ENCODE results near the gene GATM.

DNA sequence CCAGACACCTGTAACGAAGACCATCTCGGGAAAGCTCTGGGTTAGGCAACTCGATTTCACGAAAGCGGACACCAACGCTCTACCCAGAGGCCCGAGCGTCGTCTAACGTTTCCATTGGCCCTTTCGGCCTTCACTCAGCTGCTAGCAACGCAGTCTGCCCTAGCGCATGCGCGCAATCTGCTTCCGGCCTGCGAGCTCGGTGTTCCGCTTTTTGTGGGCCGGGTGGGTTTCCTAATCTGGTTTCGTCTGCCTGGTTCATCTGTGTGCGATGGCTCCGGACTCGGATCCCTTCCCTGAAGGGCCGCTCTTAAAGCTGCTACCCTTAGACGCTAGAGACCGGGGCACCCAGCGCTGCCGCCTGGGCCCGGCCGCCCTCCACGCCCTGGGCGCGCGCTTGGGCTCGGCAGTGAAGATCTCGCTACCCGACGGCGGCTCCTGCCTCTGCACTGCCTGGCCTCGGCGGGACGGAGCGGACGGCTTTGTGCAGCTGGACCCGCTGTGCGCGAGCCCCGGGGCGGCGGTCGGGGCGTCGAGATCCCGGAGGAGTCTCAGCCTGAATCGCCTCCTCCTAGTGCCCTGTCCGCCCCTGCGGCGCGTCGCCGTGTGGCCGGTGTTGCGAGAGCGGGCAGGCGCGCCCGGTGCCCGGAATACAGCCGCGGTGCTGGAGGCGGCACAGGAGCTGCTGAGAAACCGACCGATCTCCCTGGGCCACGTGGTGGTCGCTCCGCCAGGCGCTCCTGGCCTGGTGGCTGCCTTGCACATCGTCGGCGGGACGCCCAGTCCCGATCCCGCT is 24.0 kb upstream of the GATM start:
- TF ChIP-seq, protein P1, sequence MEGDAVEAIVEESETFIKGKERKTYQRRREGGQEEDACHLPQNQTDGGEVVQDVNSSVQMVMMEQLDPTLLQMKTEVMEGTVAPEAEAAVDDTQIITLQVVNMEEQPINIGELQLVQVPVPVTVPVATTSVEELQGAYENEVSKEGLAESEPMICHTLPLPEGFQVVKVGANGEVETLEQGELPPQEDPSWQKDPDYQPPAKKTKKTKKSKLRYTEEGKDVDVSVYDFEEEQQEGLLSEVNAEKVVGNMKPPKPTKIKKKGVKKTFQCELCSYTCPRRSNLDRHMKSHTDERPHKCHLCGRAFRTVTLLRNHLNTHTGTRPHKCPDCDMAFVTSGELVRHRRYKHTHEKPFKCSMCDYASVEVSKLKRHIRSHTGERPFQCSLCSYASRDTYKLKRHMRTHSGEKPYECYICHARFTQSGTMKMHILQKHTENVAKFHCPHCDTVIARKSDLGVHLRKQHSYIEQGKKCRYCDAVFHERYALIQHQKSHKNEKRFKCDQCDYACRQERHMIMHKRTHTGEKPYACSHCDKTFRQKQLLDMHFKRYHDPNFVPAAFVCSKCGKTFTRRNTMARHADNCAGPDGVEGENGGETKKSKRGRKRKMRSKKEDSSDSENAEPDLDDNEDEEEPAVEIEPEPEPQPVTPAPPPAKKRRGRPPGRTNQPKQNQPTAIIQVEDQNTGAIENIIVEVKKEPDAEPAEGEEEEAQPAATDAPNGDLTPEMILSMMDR (IDR thresholded peaks at IDR 0.05): no peak
- TF ChIP-seq POLR2A (IDR thresholded peaks at IDR 0.05) (peak in 1 of 2 donors; percentile 68), POLR2AphosphoS5 (IDR thresholded peaks at IDR 0.05) (peak in 2 of 3 donors; percentile 20 to 50)

Data from suprapubic skin (tissue), 4 donors.